CD4-positive, alpha-beta T cell treated with Interleukin-17A for 1 hour (primary cell): Measurements from ENCODE around the gene PLPPR5.
"Not testable (repeated sequence)": the region's sequence is repeated elsewhere in the genome, so short reads cannot be mapped to it uniquely, and the experiment has no call there.

ENCODE experiments used
- DNase-seq: peaks from one replicate; pipeline ENCODE4 v3.0.0-alpha.2; 2020

PLPPR5 gene

GRCh38 chr1:99004861-99005442, at the start of gene PLPPR5:
Gene PLPPR5 (minus strand): TSS chr1:99004861. CDS start chr1:99004671, 190 bp downstream.
- no peak for DNase-seq

GRCh38 chr1:99051611-99052283, 47.1 kb upstream of the PLPPR5 start:
- DNase-seq = no peak

GRCh38 chr1:99049745-99050144, 45.1 kb upstream of the PLPPR5 start:
- no peak for DNase-seq

GRCh38 chr1:99036746-99037145, 32.1 kb upstream of the PLPPR5 start:
- not testable (repeated sequence) for DNase-seq

- DNase-seq = no peak
Observed at GRCh38 chr1:99018313-99018712, 13.7 kb upstream of the PLPPR5 start.

GRCh38 chr1:99017655-99018054, 13.0 kb upstream of the PLPPR5 start:
- no peak for DNase-seq

- DNase-seq = no peak
Observed at GRCh38 chr1:99010679-99011078, 6.0 kb upstream of the PLPPR5 start.

GRCh38 chr1:99007366-99007765, 2.7 kb upstream of the PLPPR5 start:
- no peak for DNase-seq

GRCh38 chr1:99005537-99005942, 879 bp upstream of the PLPPR5 start:
- no peak for DNase-seq

- DNase-seq = peak; percentile 13
Observed at GRCh38 chr1:99004254-99004860, 304 bp downstream of the PLPPR5 start.

- no peak for DNase-seq
Observed at GRCh38 chr1:99003581-99004253, 944 bp downstream of the PLPPR5 start.

GRCh38 chr1:98992844-98993243, 11.8 kb downstream of the PLPPR5 start:
- DNase-seq = no peak

- DNase-seq = no peak
Observed at GRCh38 chr1:98991127-98992012, 13.3 kb downstream of the PLPPR5 start.

- no peak for DNase-seq
Observed at GRCh38 chr1:98989556-98989907, 15.1 kb downstream of the PLPPR5 start.

- DNase-seq = no peak
Observed at GRCh38 chr1:98988904-98989555, 15.6 kb downstream of the PLPPR5 start.

GRCh38 chr1:98985687-98986086, 19.0 kb downstream of the PLPPR5 start:
- DNase-seq = no peak

GRCh38 chr1:98981917-98982513, 22.6 kb downstream of the PLPPR5 start:
- no peak for DNase-seq

GRCh38 chr1:98979463-98979862, 25.2 kb downstream of the PLPPR5 start:
- no peak for DNase-seq

- DNase-seq = no peak
Observed at GRCh38 chr1:98975810-98976209, 28.9 kb downstream of the PLPPR5 start.

- DNase-seq = no peak
Observed at GRCh38 chr1:98975113-98975512, 29.5 kb downstream of the PLPPR5 start.

GRCh38 chr1:98969798-98970490, 34.7 kb downstream of the PLPPR5 start:
- no peak for DNase-seq
